ENCODE data around the gene RGS6.

RGS6 gene

DNA sequence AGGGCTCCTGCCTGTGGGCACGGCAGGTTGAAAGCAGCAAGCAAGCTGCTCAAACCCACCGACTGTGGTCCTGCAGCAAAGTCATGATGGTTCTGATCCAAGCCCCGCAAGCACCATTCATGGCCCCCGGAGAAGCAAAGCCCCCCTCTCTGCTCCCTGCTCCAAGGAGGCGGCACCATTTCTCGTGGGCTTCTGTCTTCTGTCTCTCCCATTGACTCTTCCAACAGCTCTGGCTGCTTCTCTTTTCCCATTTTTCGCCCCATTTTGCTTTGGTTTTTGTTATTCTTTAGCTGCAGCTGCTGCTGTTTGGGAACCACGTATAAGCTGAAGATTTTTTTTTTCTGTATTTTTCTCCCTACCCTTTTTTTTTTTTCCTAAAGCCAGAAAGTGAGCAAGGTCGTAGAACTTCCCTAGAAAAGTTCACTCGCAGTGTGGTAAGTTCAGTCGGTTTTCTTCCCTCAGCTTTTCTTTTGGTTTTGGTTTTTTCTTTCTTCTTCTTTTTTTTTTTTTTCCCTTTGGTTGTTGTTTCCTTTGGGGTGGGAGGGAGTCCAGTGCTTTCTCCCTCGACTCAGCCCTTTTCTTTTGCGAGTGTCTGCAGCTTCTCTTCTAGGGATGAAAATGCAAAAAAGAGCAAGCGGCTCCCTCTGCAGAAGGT lies 607.6 kb downstream of the RGS6 start:
- DNase-seq = no peak

DNA sequence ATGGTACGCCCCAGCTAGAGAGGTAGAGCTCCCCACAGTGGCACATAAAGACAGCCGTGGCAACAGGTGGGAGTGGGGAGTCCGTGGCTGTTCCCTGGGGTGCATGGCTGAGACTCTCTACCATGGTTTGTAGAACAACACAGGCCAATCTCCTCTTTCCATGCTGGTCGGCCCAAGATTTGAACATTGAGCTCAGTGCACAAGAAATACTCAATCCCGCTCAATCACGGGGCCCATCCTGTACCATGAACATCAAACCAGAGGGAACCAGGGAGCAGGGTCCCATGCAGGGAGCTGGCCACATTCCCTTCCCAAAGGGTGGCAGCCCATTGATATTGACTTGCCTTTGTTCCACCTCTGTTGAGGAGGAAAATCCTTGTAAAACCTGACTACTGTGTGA lies 608.6 kb downstream of the RGS6 start:
- no peak for DNase-seq

DNA sequence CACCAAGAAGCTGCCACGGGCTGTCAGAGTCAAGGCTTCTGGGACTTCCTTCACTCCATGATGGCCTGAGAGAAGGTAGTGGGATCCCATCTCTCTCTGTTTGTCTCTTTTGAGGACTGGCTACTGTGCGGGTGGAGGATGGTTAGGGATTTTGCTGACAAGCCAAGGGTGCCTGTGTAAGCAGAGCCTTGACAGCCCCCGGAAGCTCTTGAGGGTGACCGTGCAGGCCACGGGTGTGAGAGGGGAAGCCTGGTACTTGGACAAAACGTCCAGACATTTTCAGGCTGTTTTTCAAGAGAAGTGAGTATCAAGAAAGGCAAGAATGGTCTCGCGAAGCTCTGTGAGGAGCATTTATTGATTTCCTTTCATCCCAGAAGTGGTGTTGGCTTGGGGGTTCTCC lies 609.3 kb downstream of the RGS6 start:
- no peak for DNase-seq

DNA sequence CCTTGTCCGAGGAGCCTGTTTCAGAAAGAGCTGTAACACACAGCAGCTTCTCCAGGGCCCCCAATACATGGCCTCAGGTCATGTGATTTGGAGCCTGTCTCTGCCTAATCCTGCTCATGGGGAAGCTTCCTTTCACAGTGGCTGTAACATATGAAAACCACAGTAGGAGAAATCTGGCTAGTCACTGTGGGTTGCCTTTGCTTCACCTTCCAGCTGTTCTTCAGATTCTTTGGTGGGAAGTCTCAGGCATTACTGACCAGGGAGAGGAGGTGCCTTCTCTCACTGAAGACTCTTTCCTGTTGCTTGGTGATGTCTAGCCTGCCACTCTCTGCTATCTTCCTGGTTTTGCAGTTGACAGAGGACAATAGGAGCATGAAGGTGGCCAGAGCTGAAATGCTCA lies 611.1 kb downstream of the RGS6 start:
- no peak for DNase-seq

DNA sequence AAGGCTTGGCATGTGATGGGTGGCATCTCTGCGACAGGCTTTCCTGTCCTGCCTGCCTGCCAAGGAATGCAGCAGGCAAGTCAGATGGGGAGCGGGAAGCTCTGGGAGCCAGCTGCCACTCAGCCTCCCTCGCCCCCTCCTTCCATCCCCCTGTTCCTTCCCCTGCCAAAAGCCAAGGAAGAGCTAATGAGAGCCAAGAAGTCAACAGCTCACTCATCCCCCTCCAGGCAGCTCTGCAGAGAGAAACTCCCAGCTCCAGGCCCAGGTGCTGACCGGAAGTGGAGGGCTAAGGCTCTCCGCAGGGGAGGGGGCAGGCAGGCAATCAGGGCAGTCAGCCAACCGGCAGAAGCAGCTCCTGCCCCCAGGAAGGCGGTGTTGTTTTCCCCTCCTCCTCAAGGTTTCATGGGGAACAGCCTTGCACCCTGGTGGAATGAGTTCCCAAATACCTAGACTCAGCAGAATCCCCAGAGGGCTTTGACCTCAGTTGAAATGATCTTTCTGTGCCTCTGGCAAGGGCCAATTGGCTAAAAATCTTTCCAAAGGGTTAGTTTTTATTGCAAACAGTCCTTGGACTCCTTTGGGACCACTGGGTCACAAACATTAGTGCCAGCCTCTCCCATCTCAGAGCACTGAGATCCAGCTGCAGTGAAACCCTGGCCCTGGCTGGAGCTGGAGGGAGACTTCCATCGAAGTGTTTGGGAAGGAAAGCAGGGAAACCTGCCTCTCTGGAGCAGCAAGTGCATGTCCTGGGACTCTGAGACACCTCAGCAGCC lies 612.6 kb downstream of the RGS6 start:
- DNase-seq = no peak

DNA sequence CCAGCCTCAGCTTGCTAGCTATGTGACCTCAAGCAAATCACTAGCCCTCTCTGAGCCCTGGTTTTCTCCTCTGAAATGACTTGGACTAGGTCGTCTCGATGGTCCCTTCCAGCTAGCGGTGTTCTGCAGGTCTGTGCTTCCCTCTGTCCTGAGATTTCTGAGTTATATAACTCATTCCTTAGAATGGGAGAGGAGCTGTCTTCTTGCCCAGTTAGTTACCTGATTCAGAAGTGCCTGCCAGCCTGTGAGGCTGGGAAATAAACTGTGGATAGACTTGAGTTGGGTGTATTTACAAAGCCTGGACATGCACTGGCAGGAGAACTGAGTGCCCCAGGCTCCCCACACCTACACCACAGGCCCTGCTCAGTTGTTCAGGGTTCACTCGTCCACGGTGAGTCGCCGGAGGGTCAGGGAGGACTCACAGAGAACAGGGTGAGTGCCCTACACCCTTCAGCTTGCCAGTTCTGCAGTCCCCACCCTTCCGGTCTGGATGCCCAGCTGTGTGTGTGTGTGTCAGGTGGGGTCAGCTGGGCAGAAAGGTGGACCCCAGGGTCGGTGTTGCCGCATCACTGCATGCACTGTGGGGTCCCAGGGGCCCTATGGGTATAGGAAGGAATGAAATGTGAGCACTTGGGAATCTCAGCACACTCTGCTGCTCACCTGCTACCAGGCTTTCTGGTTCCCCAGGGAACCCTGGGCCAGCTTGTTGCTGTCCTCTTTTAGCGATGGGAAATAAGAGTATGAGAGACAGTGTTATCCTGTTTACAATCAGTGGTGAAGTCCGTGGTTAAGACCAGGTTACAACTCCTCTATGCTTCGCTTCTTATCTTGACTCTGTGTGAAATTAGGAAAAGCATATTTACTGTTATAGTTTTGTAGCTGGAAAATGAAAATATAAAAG lies 613.4 kb downstream of the RGS6 start:
- no peak for DNase-seq

DNA sequence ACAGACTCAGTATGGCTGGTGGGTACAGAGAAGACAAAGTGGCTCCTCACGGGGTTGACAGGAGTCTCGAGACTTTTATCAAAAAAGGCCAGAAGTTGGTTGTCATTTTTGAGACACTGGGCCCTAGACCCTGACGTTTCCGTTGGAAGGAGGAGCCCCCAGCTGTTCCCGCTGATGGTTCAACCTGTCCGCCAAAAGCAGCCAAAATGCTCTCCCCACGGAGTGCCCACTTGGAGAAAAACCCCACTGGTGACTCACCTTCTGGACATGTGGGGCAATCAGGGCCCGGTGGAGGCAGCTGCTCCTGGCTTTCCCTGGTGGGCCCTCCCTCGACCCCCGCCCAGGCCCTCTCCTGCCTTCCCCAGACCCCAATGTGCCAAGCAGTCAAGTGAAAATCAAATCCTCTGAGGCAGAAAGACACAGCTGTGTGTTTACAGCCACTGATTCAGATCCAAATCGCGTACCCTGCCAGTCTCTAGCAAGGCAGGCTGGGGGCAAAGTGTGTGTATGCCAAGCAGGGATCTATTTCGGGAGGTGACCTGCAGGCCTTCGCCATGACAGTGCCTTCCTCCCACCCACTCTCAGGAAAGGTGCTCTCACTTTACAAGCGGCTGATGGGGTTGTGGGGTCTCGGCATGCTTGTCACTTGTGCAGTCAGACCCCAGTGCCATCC lies 614.3 kb downstream of the RGS6 start:
- DNase-seq = no peak

DNA sequence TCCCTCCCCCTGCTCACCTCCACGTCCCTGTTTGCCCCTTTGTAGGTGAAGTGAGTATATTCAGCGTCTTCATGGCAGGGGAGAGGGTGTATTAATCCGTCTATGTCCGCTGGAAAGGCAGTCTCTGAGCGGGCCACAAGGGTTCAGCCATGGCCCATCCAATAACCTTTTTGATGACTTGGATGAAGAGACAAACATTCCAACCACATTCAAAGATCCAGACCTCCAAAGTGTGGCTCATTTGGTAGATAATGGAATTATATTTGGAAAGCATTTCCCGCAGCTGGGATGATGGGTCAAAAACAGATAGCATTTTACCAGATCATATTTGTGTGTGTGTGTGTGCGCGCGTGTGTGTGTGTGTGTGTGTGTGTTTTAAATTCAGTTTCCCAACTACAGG lies 615.8 kb downstream of the RGS6 start:
- no peak for DNase-seq

DNA sequence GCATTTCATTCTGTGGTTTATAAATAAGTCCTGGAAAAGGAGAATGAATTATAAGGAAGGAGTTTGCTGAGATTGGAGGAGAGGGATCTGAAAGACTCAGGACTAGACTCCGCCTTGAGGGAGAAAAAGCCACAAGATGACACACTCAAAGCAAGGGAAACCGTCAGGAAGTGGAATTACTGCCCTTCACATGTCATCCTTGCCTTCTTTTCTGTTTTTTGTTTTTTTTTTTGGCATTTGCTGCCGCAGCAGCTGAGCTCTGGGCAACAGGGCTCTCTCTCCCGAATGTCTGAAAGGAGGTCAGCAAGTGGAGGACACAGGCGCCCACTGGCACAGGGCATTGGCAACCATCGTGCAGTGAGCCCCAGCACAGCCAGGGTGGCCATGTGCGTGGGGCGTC lies 616.8 kb downstream of the RGS6 start:
- DNase-seq = no peak

DNA sequence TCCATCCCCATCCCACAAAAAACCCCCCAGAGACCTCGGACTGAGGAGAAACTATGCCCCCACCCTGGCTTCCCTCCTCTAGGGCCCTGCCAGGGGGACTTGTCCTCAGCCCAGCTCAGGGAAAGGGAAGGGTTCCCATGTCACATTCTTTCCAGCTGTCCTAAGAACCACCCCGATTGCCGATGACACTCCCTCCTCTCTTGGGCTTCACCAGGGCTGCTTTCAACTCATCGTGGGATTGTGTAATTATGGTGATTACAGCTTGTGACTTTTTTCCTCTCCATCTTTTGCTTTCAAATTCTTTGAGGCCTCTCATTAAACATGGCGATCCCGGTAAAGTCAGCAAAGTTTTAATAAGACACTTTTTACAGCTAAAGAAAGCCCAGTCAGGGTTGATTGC lies 617.6 kb downstream of the RGS6 start:
- no peak for DNase-seq

DNA sequence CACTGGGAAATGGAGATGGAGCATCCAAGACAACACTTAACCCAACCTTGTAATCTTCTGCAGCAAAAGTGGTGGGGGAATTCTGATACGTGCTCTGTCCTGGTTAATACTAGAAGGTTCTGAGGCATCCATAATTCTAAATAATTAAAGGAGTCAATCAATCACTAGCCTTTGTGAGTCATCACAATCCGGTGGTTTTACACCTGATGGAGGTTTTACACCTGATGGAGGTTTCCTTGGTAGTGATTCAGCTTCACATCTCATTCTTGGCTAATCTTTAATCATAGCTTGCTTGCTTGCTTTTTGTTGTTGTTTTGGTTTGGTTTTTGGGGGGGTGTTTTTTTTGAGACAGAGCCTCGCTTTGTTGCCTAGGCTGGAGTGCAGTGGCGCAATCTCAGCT lies 618.3 kb downstream of the RGS6 start:
- DNase-seq = no peak

DNA sequence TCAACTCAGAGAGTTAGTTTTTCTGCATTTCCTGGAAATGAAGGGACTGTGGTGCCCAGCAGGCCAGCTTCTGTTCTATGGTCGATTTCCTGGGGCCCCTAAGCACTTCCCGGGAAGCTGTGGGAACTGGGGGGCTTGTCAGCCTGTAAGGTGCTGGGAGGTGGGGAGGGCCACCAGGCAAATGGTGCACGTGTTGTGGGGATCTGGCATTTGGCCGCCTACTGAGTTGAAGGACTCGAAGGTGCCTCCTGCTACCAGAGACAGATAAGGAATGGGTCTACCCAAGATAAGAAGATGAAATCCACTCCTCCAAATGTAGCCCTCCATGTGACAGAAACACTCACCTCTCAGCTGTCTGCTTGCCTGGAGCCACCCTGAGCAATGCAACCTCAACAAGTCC lies 620.0 kb downstream of the RGS6 start:
- no peak for DNase-seq

DNA sequence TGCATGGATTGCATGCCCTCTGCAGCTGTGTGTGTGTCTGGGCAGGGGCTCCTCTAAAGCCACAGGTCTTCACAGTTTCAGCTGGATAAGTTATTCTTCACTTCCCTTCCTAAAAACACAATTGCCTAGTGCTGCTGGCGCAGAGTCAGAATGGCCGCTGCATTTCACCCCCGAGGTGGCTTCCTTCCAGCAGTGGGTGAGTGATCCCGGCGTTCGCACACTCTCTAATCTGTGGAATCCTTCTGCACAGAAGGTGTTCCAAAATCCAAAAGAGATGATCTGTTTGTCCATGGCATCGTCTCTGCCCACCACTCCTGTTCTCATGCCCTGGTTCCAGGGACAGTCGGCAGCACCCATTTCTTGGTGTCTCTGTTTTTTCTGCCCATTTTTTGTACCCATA lies 620.9 kb downstream of the RGS6 start:
- no peak for DNase-seq

DNA sequence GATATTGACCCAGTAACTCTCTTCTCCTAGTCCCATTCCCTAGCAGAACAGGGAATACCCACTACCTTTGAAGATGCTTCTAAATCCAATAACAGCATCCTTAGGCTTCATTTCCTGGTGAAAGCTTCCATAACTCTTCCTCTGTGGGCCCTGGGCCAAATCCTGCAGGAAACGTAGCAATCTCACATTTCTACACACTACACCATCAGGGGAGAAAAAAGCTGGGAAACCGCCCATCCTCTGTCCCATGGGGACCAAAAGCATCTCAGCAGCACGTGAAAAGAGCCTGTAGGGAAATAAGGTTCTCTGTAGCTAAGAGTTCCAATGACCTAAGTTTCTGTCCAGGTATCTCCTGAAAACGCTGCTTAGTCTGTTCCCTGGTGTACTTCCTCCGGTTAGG lies 621.4 kb downstream of the RGS6 start:
- DNase-seq = no peak

DNA sequence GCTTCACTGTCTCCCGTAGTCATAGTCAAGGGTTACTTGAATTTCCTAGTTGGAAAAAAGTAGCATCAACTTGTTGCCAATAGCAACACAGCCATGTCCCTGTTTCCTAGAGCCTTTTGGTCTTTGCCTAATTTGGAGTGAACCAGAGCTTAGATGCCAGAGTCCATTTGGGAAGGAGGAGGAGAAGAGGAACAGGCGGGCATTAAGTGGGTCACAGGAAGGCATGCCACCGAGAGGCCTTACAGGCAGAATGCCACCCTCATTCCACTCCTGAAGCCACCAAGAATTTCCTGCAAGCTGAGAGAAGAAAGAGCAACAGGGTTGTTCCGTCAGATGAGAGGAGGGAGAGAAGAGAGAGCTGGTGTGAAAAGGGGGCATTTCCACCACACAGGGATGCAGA lies 622.2 kb downstream of the RGS6 start:
- no peak for DNase-seq

DNA sequence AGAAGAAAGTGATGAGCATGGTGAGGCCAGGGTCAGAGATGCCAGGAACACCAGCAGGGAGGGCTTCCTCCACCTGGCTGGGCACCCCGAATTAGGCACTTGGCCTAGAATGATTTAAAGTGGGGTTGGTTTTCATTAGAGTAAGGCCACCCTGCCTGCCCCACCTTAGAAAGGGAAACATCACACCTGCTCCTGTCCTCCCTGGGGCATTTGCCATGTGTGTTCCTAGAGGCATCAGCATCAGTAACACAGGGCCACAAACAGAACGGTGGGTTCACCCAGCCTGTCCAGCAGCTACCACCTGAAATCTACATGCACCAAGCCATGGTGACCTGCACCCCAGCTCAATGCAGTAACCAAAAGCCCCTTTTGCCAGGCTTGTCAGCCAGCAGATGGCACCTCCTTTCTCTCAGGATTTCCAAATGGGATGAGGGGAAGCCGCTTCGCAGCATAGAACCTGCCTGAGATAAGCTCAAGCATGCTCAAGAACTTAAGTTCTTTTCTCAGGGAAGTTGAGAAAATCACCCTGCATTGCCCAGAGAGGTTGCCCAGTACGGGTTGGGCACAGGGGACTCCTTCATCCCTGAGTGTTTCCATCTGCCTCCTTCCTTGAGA lies 622.9 kb downstream of the RGS6 start:
- no peak for DNase-seq

DNA sequence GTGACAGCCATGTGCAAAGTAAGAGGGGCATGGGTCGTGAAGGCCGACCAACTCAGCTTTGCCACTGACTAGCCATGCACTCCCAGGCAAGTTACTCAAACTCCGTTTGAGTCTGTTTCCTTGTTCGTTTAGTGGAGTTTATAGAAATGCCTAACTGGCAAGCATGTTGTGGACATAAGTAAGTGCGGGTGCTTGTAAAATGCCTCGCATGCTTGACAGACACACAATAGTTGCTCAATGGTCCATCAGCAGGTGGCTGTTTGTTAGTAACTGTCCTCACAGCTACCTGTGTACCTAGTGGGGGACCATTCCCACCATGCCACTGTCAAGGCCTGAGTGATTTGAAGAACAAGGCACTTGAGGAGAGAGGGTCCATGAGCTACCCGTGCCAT lies 623.4 kb downstream of the RGS6 start:
- DNase-seq = no peak

DNA sequence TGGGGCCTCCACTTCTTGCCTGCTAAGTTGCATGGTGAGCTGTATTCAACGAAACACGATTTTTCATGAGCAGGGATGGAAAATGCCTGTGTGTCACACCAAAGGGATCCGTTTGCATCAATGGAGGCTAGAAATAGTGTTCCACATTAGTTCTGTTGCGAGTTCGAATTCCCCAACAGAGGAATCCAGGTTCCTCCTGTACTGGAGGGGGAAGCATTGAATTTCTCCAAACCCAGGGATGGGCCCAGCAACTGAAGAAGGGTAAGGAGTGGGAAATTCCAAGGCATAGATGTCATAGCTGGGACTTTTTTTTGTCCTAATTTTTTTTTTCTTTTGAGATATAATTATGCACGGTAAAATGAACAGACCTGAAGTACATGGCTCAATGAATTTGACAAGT lies 625.4 kb downstream of the RGS6 start:
- no peak for DNase-seq

DNA sequence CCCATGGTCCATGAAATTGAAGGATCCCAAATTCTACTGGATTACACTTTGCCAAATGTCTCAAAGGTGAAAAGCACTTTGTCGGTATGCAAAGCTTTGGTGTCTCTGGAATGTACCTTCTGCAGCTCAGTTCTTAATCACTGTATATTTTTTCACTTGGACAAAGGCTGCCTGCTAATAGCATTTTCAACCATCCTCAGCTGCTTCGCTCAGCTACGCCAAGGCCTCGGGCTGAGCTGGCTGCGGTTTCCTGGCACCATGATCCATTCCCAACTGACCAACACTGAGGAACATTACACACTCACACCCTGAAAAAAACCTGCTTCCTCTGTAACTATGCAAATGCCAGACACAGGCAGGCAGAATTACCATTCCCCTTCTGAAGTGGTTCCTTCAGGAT lies 626.5 kb downstream of the RGS6 start:
- no peak for DNase-seq

DNA sequence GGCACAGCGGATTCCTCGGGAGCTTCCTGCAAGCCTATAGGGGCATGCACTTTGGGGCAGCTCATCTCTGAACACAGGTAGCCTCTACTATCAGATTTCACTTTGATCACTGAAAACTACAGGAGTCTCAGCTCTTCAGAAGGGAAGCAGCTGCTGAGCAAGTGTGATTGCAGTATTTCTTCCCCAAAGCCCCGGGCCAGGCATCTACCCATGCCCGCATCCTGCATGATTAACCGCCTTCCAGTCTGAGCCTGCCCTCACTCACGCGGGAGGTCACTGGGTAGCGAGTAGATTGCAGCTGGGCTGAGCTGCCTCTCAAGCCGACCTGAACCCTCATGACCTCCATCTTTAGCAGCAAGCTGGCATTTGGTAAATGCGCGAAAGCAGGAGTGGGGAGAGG lies 627.0 kb downstream of the RGS6 start:
- no peak for DNase-seq

DNA sequence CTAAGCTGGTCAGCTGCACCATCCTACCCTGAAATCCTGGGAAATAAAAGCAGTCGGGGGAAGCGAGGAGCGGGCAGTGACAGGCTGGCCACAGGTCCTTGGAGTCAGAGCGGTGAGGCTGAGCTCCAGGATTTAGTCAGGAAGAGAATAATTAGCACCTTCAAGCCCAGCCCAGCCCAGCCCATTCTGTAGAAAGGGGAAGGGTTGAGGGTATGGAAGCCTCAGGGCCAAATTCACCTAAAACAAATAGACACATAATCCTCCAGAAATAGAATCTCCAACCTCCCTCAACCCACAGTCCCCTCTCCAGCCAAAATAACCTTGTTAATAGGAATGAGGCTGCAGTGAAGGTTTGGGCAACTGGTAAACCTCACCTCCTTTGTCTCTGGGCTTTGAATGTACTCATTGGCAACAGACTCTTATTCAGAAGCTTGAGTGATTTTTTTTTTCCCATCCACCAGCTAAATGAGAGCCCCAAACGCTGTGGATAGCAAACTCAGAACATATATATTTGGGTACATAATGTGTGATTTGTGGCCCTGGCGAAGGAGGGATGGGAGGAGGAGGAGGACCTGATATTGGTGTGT lies 627.5 kb downstream of the RGS6 start:
- no peak for DNase-seq

DNA sequence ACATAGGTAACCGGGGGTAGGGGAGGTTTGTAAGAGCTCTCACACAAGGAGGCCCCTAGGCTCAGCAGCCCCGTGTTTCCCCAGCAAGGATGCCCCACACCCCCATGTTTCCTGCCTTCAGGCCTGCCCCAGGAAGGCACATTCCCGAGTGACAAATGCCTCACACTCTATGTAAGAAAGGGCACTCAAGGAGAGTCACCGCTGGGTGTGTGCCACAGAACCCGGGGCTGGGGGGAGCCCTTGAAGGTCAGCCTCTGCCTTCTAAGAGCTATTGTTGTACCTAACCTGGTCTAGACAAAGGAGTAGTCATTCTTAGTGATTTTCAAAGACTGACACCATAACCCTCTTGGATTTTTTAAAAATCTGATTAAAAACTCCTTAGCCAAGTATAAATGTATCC lies 628.1 kb downstream of the RGS6 start:
- no peak for DNase-seq

Data from cortex of kidney (tissue), 1 donor.